Trophoblast cell (in vitro differentiated cells and primary cell): ENCODE data around the gene TNS4.

Source experiments
- DNase-seq, 2 donors: peaks; one replicate each; pipeline ENCODE4 v3.0.0-alpha.2; 2016
- H2AFZ ChIP-seq: 2 replicates; pipeline ENCODE4 v1.6.1; 2013; ENCODE audit warnings: low read length, moderate library complexity, mild to moderate bottlenecking; ENCODE audit not compliant: insufficient read depth, poor library complexity
- H2AK5ac ChIP-seq: 2 replicates; pipeline ENCODE4 v1.6.1; 2013; ENCODE audit warnings: mild to moderate bottlenecking, low read length
- H2BK120ac ChIP-seq: 2 replicates; pipeline ENCODE4 v1.6.1; 2013; ENCODE audit warnings: low read length, mild to moderate bottlenecking, moderate library complexity; ENCODE audit not compliant: insufficient read depth, poor library complexity
- H2BK12ac ChIP-seq: 2 replicates; pipeline ENCODE4 v1.6.1; 2013; ENCODE audit warnings: mild to moderate bottlenecking, low read length, moderate library complexity
- H2BK5ac ChIP-seq: 2 replicates; pipeline ENCODE4 v1.6.1; 2013; ENCODE audit warnings: low read length, low read depth, moderate library complexity, mild to moderate bottlenecking; ENCODE audit not compliant: poor library complexity
- H3K14ac ChIP-seq: 2 replicates; pipeline ENCODE4 v1.6.1; 2013; ENCODE audit warnings: mild to moderate bottlenecking, low read length
- H3K18ac ChIP-seq: 2 replicates; pipeline ENCODE4 v1.6.1; 2013; ENCODE audit warnings: mild to moderate bottlenecking, low read length
- H3K23ac ChIP-seq: 2 replicates; pipeline ENCODE4 v1.6.1; 2013; ENCODE audit warnings: low read length
- H3K27ac ChIP-seq: 2 replicates; pipeline ENCODE4 v1.5.1; 2013; ENCODE audit warnings: low read depth, mild to moderate bottlenecking, inconsistent platforms, low read length, moderate library complexity
- H3K27me3 ChIP-seq: 2 replicates; pipeline ENCODE4 v1.6.1; 2013; ENCODE audit warnings: inconsistent platforms, mild to moderate bottlenecking, low read length, moderate library complexity; ENCODE audit not compliant: insufficient read depth
- H3K36me3 ChIP-seq, 2 experiments: 1 replicate in 1 of 2; 2 replicates in 1 of 2; pipeline ENCODE4 v1.6.1; 2013; ENCODE audit warnings: low read length in 2 of 2, mild to moderate bottlenecking in 2 of 2, moderate library complexity in 1 of 2; ENCODE audit not compliant: insufficient read depth in 2 of 2, control insufficient read depth in 1 of 2
- H3K4ac ChIP-seq: 2 replicates; pipeline ENCODE4 v1.6.1; 2013; ENCODE audit warnings: low read depth, mild to moderate bottlenecking, low read length, moderate library complexity
- H3K4me1 ChIP-seq, 2 experiments: 1 replicate in 1 of 2; 2 replicates in 1 of 2; pipeline ENCODE4 v1.6.1; 2013; ENCODE audit warnings: low read length in 2 of 2, mild to moderate bottlenecking in 2 of 2, moderate library complexity in 1 of 2; ENCODE audit not compliant: insufficient read depth in 2 of 2, control insufficient read depth in 1 of 2
- H3K4me2 ChIP-seq: 2 replicates; pipeline ENCODE4 v1.6.1; 2013; ENCODE audit warnings: inconsistent platforms, mild to moderate bottlenecking, low read length, moderate library complexity
- H3K4me3 ChIP-seq: 2 replicates; pipeline ENCODE4 v1.5.1; 2013; ENCODE audit warnings: mild to moderate bottlenecking, low read depth, low read length, inconsistent platforms
- H3K79me1 ChIP-seq: one replicate; pipeline ENCODE4 v1.6.1; 2013; ENCODE audit warnings: low read length
- H3K79me2 ChIP-seq: 2 replicates; pipeline ENCODE4 v1.6.1; 2013; ENCODE audit warnings: low read length, mild to moderate bottlenecking; ENCODE audit not compliant: control insufficient read depth, insufficient read depth, poor library complexity
- H3K9ac ChIP-seq: 2 replicates; pipeline ENCODE4 v1.6.1; 2013; ENCODE audit warnings: mild to moderate bottlenecking, low read length
- H3K9me3 ChIP-seq: 2 replicates; pipeline ENCODE4 v1.6.1; 2013; ENCODE audit warnings: low read depth, mild to moderate bottlenecking, control low read depth, inconsistent platforms, low read length; ENCODE audit not compliant: insufficient read depth
- H4K12ac ChIP-seq: 2 replicates; pipeline ENCODE4 v1.6.1; 2013; ENCODE audit warnings: low read depth, mild to moderate bottlenecking, low read length, moderate library complexity
- H4K8ac ChIP-seq: 2 replicates; pipeline ENCODE4 v1.6.1; 2013; ENCODE audit warnings: low read depth, mild to moderate bottlenecking, low read length, moderate library complexity
- H4K91ac ChIP-seq: one replicate; pipeline ENCODE4 v1.6.1; 2013; ENCODE audit warnings: low read depth, mild to moderate bottlenecking, low read length, moderate library complexity
- WGBS: extraction: QIAGEN DNeasy Blood & Tissue Kit; methylation state at CpG from one replicate; pipeline ENCODE4 v1.1.7; 2013; ENCODE audit warnings: missing lambda C conversion rate; ENCODE audit not compliant: insufficient read length, insufficient coverage; ENCODE audit errors: extremely low coverage; 5-methylcytosine and 5-hydroxymethylcytosine counted together

The TNS4 gene

DNA sequence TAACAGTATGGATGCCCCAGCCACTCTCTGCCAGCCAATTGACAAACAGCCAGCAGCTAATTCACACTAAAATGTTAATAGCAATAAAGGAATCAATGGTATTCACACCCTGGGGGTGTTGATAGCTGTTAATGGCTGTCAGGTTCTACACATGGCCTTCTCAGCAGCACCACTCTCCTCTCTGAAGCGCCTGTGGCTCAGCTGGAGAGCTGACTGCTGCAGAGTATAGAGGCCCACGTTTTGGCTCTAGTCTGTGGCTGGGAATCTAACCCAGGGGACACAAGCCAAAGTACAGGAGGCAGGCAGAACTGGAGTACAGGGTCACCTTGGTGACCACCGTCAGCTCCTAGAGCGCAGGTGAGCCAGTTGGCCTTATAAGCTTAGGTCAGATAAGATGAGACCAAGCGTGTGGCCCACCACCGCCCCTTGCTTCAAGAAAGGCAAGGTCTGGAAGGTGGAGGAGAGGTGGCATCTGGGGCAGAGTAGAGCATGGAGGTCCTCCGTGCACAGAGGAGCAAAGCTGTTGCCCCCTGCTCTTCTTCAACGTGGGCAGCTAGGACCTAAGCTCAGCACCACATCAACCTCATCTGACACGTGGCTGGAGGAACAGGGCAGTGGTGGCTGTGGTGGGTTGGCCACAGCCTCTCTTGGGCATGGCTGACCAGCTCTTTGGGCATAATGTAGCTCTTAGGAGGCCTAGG lies 38.4 kb upstream of the TNS4 start:
- no peak overlapping the region for H3K4me2 ChIP-seq
- WGBS = no CpG with 5 or more reads among the region's 9 CpGs
- no peaks in the 10 kb centered on the region for H3K36me3 ChIP-seq
- no peak overlapping the region for H3K23ac ChIP-seq
- H3K4me3 ChIP-seq = no peak overlapping the region
- peak overlapping the region; percentile 33 for H2AK5ac ChIP-seq
- H3K27ac ChIP-seq = no peak overlapping the region
- H2AFZ ChIP-seq = no peak overlapping the region
- DNase-seq = peak; percentile 51 to 84
- peak overlapping the region; percentile 4 for H2BK5ac ChIP-seq
- no peak overlapping the region for H3K4ac ChIP-seq
- no peak overlapping the region for H4K12ac ChIP-seq
- H2BK120ac ChIP-seq = peak overlapping the region; percentile 18
- H2BK12ac ChIP-seq = peak overlapping the region; percentile 56
- H4K91ac ChIP-seq = peak overlapping the region; percentile 59
- no peaks in the 10 kb centered on the region for H3K27me3 ChIP-seq
- H3K4me1 ChIP-seq = peaks cover 30 to 35% of the 10 kb centered on the region in 2 experiments
- no peak overlapping the region for H3K9ac ChIP-seq
- peaks cover 3% of the 10 kb centered on the region for H3K79me2 ChIP-seq
- H4K8ac ChIP-seq = no peak overlapping the region
- H3K9me3 ChIP-seq = peaks cover 2% of the 10 kb centered on the region
- peak overlapping the region; percentile 11 for H3K18ac ChIP-seq
- peak overlapping the region; percentile 18 for H3K14ac ChIP-seq
- peaks cover 30% of the 10 kb centered on the region for H3K79me1 ChIP-seq

DNA sequence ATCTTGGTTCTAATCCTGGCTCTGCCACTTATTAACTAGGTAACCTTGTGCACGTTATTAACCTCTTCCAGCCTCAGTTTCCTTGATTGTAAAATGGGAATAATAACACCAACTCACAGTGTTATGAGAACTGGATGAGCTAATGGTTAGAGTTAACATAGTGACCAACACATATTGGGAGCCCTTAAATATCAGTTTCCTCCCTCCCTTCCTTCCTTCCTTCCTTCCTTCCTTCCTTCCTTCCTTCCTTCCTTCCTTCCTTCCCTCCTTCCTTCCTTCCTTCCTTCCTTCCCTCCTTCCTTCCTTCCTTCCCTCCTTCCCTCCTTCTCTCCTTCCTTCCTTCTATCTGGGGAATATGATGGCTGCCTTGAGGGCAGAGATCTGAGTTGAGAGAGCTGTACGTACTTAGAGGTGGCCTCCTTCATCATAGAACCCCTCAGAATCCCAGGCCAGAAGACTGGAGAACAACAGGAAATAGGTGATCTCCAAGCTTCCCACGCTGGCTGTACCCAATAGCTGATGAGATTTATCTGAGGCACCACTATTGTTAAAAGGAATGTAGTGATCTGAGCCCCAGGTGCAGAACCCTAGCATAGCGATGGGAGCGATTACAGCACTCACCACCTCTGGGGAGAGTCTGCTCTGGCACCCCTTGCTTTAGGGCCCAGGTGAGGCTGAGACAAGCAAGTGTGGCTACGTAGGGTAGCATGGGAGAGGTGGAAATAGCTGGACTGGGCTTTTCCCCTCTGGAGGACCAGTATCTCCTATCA lies 37.7 kb upstream of the TNS4 start:
- no peak overlapping the region for H3K18ac ChIP-seq
- no peak overlapping the region for H2AK5ac ChIP-seq
- H4K8ac ChIP-seq = no peak overlapping the region
- H3K79me1 ChIP-seq = peaks cover 30% of the 10 kb centered on the region
- H3K9me3 ChIP-seq = peaks cover 2% of the 10 kb centered on the region
- H2BK12ac ChIP-seq = peak overlapping the region; percentile 4
- H3K4me2 ChIP-seq = no peak overlapping the region
- no peaks in the 10 kb centered on the region for H3K27me3 ChIP-seq
- WGBS = no CpG with 5 or more reads among the region's 6 CpGs
- H4K91ac ChIP-seq = peak overlapping the region; percentile 85
- H3K14ac ChIP-seq = no peak overlapping the region
- H3K9ac ChIP-seq = no peak overlapping the region
- H3K36me3 ChIP-seq = no peaks in the 10 kb centered on the region
- H2AFZ ChIP-seq = no peak overlapping the region
- H3K4me3 ChIP-seq = no peak overlapping the region
- no peak overlapping the region for H3K4ac ChIP-seq
- DNase-seq = peak in 1 of 2 donors; percentile 47
- no peak overlapping the region for H4K12ac ChIP-seq
- peaks cover 3% of the 10 kb centered on the region for H3K79me2 ChIP-seq
- peaks cover 30 to 41% of the 10 kb centered on the region in 2 experiments for H3K4me1 ChIP-seq
- no peak overlapping the region for H3K27ac ChIP-seq
- no peak overlapping the region for H3K23ac ChIP-seq
- H2BK120ac ChIP-seq = no peak overlapping the region
- no peak overlapping the region for H2BK5ac ChIP-seq

DNA sequence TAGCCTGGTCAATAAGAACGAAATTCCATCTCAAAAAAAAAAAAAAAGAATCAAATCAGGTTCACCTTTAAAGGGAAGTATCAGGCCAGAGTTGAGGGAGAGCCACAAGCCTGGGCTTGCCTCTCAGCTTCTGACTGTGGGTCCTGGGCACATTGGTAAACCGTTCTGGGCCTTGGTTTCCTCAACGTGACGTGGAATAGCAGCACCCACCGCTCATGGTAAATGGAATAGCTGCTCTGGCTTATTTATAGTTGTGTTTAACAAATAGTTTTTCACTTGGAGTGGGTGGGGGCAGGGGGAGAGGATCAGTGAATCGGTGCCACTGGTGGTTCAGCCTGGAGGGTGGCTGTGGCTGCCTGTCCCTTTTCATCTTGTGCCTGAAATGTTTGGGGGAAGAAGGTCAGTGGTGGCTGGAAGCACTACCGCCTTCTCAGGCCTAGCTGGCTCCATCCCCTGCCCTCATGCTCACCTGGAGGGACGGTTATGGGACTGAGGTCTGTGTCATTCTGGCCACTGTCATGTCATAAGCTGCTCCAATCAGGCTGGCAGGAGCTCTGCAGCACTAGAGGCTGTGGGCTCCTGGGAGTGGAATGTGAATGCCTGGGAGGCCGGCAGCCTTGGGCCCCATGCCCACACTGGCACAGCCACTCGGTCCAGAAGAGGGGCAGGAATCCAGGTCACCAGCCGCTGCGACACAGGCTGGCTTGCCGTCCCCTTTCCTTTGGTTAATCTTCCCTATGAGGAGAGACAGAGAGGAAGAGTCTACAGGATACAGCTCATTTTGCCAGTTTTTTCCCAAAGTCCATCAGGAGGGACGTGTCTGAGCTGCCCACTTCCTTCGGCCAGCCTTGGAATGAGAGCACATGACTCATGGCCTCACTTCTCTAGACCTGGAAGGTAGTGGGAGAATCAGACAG lies 36.9 kb upstream of the TNS4 start:
- Histone ChIP-seq H2AFZ (peak overlapping the region; percentile 24), H3K18ac (peak overlapping the region; percentile 58), H3K4me3 (no peak overlapping the region), H2BK5ac (peak overlapping the region; percentile 4), H3K27me3 (no peaks in the 10 kb centered on the region), H3K79me2 (peaks cover 3% of the 10 kb centered on the region), H3K14ac (peak overlapping the region; percentile 46), H3K4me2 (no peak overlapping the region), H3K9me3 (peaks cover 2% of the 10 kb centered on the region), H3K4me1 (peaks cover 30 to 37% of the 10 kb centered on the region in 2 experiments), H2BK120ac (peak overlapping the region; percentile 70), H4K8ac (peak overlapping the region; percentile 63), H4K91ac (peak overlapping the region; percentile 85), H3K9ac (no peak overlapping the region), H3K4ac (peak overlapping the region; percentile 50), H3K79me1 (peaks cover 27% of the 10 kb centered on the region), H3K27ac (no peak overlapping the region), H2AK5ac (peak overlapping the region; percentile 70), H4K12ac (no peak overlapping the region), H3K36me3 (no peaks in the 10 kb centered on the region), H3K23ac (no peak overlapping the region), H2BK12ac (peak overlapping the region; percentile 61)
- WGBS = no CpG with 5 or more reads among the region's 15 CpGs
- no peak for DNase-seq
